GM12878 (cell line): ENCODE measurements around the gene ZBTB5. TPM values are rescaled to one million over a fixed set of nuclear protein-coding genes. Genes with fewer than 3 reads are reported as not detected.

Experiments used
- ATAC-seq: fragments of 200-7000 bp; cut with Tn5 transposase; 3 replicates; pipeline ENCODE4 v1.9.1; 2020; ENCODE audit warnings: mild to moderate bottlenecking, moderate library complexity
- BruUV-seq: library from RNA; stranded (reverse); fragments of 400-500 nt; replicated peaks from 2 replicates; lab custom pipeline; 2021; lab: Mats Ljungman, UMichigan
- CTCF ChIA-PET: fragments of 300-600 bp; sonication (Branson Sonifier 250); formaldehyde crosslinking; extraction: SDS; loops from one replicate; lab custom pipeline; 2021; ENCODE audit warnings: inconsistent platforms; lab: Yijun Ruan, JAX
- POLR2A ChIA-PET: fragments of 350-600 bp; formaldehyde crosslinking; extraction: SDS; loops from one replicate; lab custom pipeline; 2021; ENCODE audit warnings: inconsistent platforms; lab: Charles Lee
- RAD21 ChIA-PET: fragments of 300-600 bp; sonication (Branson Sonifier 250); formaldehyde crosslinking; loops from one replicate; lab custom pipeline; 2023; ENCODE audit warnings: antibody characterized with exemption; ENCODE audit not compliant: unreplicated experiment; lab: Charles Lee
- SMC1A ChIA-PET: fragments of 300-600 bp; sonication (Branson Sonifier 250); formaldehyde crosslinking; loops from one replicate; lab custom pipeline; 2023; ENCODE audit not compliant: unreplicated experiment, uncharacterized antibody; lab: Charles Lee
- DNase-seq: peaks from one replicate; pipeline ENCODE4 v3.0.0-alpha.2; 2011; ENCODE audit warnings: low read depth, low spot score
- FAIRE-seq: peaks from 3 replicates; lab custom pipeline; 2011; peaks lifted over from hg19 to GRCh38; lab: Jason Lieb, UNC
- H2AFZ ChIP-seq: 2 replicates; pipeline ENCODE4 v1.6.0; 2011; ENCODE audit warnings: low read depth, low read length, control low read depth; ENCODE audit not compliant: control insufficient read depth
- H3K27ac ChIP-seq: 2 replicates; pipeline ENCODE4 v1.5.1; 2011; ENCODE audit warnings: control low read depth; ENCODE audit not compliant: control insufficient read depth, insufficient read depth
- H3K27me3 ChIP-seq, 2 experiments: replicated peaks in 1 of 2; 2 replicates each; pipeline versions ENCODE4 v1.6.0 to v1.6.1; 2011; ENCODE audit warnings: low read length in 1 of 2; ENCODE audit not compliant: control insufficient read depth in 2 of 2, insufficient read depth in 2 of 2
- H3K36me3 ChIP-seq, 2 experiments: 2 replicates each; pipeline ENCODE4 v1.5.1; 2011; ENCODE audit warnings: low read length in 1 of 2; ENCODE audit not compliant: control insufficient read depth in 2 of 2, insufficient read depth in 2 of 2
- H3K4me1 ChIP-seq: 2 replicates; pipeline ENCODE4 v1.6.1; 2011; ENCODE audit warnings: mild to moderate bottlenecking, low read length, moderate library complexity, mixed read lengths; ENCODE audit not compliant: control insufficient read depth, insufficient read depth
- H3K4me2 ChIP-seq: 2 replicates; pipeline ENCODE4 v1.6.0; 2011; ENCODE audit warnings: control low read depth; ENCODE audit not compliant: control insufficient read depth, insufficient read depth
- H3K4me3 ChIP-seq: fragments of 200-600 bp; sonication (generic); 2 replicates; pipeline ENCODE4 v1.5.1; 2016
- H3K79me2 ChIP-seq: 2 replicates; pipeline ENCODE4 v1.6.0; 2011; ENCODE audit warnings: low read length; ENCODE audit not compliant: control insufficient read depth, insufficient read depth
- H3K9ac ChIP-seq: 2 replicates; pipeline ENCODE4 v1.8.0; 2011; ENCODE audit warnings: low read length, control low read depth, mixed read lengths; ENCODE audit not compliant: control insufficient read depth, insufficient read depth
- H3K9me3 ChIP-seq: replicated peaks from 3 replicates; pipeline ENCODE4 v1.5.1; 2011; ENCODE audit warnings: mild to moderate bottlenecking, low read length; ENCODE audit not compliant: control insufficient read depth, insufficient read depth
- H4K20me1 ChIP-seq: 2 replicates; pipeline ENCODE4 v1.6.0; 2011; ENCODE audit not compliant: control insufficient read depth, insufficient read depth
- ATF7 ChIP-seq: fragments of 450-650 bp; IDR thresholded peaks from 2 replicates; pipeline ENCODE4 v1.6.1; 2016; ENCODE audit warnings: low read depth, mild to moderate bottlenecking
- FOXK2 ChIP-seq: fragments of 450-650 bp; IDR thresholded peaks from 2 replicates; pipeline ENCODE4 v1.6.1; 2017; ENCODE audit warnings: mild to moderate bottlenecking, moderate library complexity
- HDAC6 ChIP-seq: fragments of 200-600 bp; sonication (generic); IDR thresholded peaks from one replicate; pipeline ENCODE4 v1.8.0; 2017; ENCODE audit warnings: antibody characterized with exemption; ENCODE audit not compliant: unreplicated experiment
- IKZF1 ChIP-seq: fragments of 450-650 bp; conservative IDR thresholded peaks from 2 replicates; pipeline ENCODE4 v1.6.1; 2017; ENCODE audit warnings: antibody characterized with exemption, mild to moderate bottlenecking
- JUNB ChIP-seq: IDR thresholded peaks from 2 replicates; pipeline ENCODE4 v1.6.1; 2016; ENCODE audit warnings: antibody characterized with exemption, mild to moderate bottlenecking
- MYB ChIP-seq: fragments of 150-350 bp; IDR thresholded peaks from 2 replicates; pipeline ENCODE4 v1.6.1; 2014; ENCODE audit warnings: mild to moderate bottlenecking, low read depth, low read length, borderline replicate concordance
- NR2C1 ChIP-seq: fragments of 450-650 bp; IDR thresholded peaks from 2 replicates; pipeline ENCODE4 v1.6.1; 2017; ENCODE audit warnings: antibody characterized with exemption, mild to moderate bottlenecking, moderate library complexity
- NR2C2 ChIP-seq: IDR thresholded peaks from 2 replicates; pipeline ENCODE4 v1.6.1; 2011; ENCODE audit warnings: borderline replicate concordance, low read depth; ENCODE audit not compliant: control insufficient read depth, insufficient read length
- RAD51 ChIP-seq: fragments of 450-650 bp; IDR thresholded peaks from 2 replicates; pipeline ENCODE4 v1.6.1; 2016; ENCODE audit warnings: moderate library complexity, mild to moderate bottlenecking, inconsistent platforms
- RBBP5 ChIP-seq: fragments of 200-600 bp; sonication (generic); conservative IDR thresholded peaks from 2 replicates; pipeline ENCODE4 v1.6.1; 2016
- SMAD1 ChIP-seq: fragments of 450-650 bp; IDR thresholded peaks from 2 replicates; pipeline ENCODE4 v1.6.1; 2018; ENCODE audit warnings: mild to moderate bottlenecking, low read depth; ENCODE audit not compliant: partially characterized antibody
- TARDBP ChIP-seq: IDR thresholded peaks from 2 replicates; pipeline ENCODE4 v1.6.1; 2016; ENCODE audit warnings: borderline replicate concordance
- TCF7 ChIP-seq: IDR thresholded peaks from 2 replicates; pipeline ENCODE4 v1.6.1; 2014; ENCODE audit warnings: antibody characterized with exemption, borderline replicate concordance
- ZNF384 ChIP-seq: IDR thresholded peaks from 2 replicates; pipeline ENCODE4 v1.6.1; 2012; ENCODE audit warnings: low read depth, mild to moderate bottlenecking, low read length, improper control_type of control experiment, borderline replicate concordance
- WGBS: methylation state at CpG from one replicate; pipeline ENCODE4 v1.1.6; 2016; ENCODE audit warnings: low lambda C conversion rate; ENCODE audit not compliant: insufficient replicate concordance, insufficient coverage; ENCODE audit errors: missing lambda C conversion rate; 5-methylcytosine and 5-hydroxymethylcytosine counted together
- in situ Hi-C: fragments of 300-500 bp; cut with MboI; formaldehyde crosslinking; loops from 9 replicates; pipeline ENCODE4 v1.14.3; 2018; ENCODE audit warnings: mixed read lengths
- intact Hi-C: fragments of 100-400 bp; cut with micrococcal nuclease; formaldehyde crosslinking; loops from one replicate; pipeline ENCODE4 v1.14.2; 2022; ENCODE audit not compliant: unreplicated experiment
- polyA plus RNA-seq, 11 experiments: library from polyadenylated mRNA; depleted of rRNA in 4 of 11; unstranded in 6 of 11; stranded (reverse) in 5 of 11; fragments of >200 nt; fragmentation: Nextera tagmentation in 4 of 11; fragmentation: Illumina TruSeq in 1 of 11; extraction: Ambion mirVana in 4 of 11; extraction: Trizol in 1 of 11; gene quantifications; 1 replicate in 1 of 11; 2 replicates in 10 of 11; pipeline versions ENCODE4 v1.2.1 to v1.2.3, GENCODE V29; 2011 to 2016; ENCODE audit warnings: inconsistent platforms in 2 of 11, missing spikeins in 2 of 11, low read depth in 1 of 11
- total RNA-seq, 4 experiments: library from RNA; depleted of rRNA in 3 of 4; stranded (reverse); fragments of >200 nt in 3 of 4; fragmentation: Illumina TruSeq in 1 of 4; extraction: Trizol in 1 of 4; gene quantifications; 2 replicates each; pipeline versions ENCODE4 v1.2.1 to v1.2.3, GENCODE V29; 2013 to 2021
- TF ChIP-seq, protein P1 (sequence below): fragments of 450-650 bp; IDR thresholded peaks from 2 replicates; pipeline ENCODE4 v1.6.1; 2016; ENCODE audit warnings: mild to moderate bottlenecking
- TF ChIP-seq, protein P2 (sequence below): fragments of 150-350 bp; IDR thresholded peaks from 2 replicates; pipeline ENCODE4 v1.6.1; 2014; ENCODE audit warnings: mild to moderate bottlenecking, low read depth, low read length
- TF ChIP-seq, protein P3 (sequence below): fragments of 450-650 bp; IDR thresholded peaks from 2 replicates; pipeline ENCODE4 v1.6.1; 2017; ENCODE audit warnings: low read depth, mild to moderate bottlenecking, moderate library complexity

The ZBTB5 gene
- total and polyA plus RNA-seq, 10 of the 15 experiments (the other 5 are each of a cell fraction or from before 2014, with no cell fraction given) = 1.4 to 32.5 (median 12.1) TPM

DNA sequence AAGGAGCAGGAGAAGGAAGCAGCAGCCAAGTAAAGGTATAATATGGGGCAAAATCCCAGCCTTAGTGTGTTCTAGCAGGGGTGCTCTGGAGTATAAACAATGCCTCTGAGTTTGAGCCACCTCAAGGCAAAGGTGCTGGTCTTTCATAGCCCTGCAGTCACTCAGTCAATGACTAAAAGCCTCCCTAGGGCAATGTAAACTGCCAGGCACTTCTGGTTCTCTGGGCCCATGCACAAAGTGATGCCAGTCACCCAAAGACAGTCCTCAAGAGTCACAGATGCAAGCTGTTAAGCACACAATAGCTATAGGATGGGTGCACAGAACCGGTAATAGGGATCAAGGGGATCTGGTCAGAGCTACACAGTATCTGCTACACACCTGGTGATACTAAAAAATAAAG is 12.6 kb downstream of the ZBTB5 start:
- no peak overlapping the region for H3K4me2 ChIP-seq
- intact Hi-C loops (no loop called here), in situ Hi-C loops (no loop called here)
- no peak overlapping the region for H3K9ac ChIP-seq
- 100% methylated on average over 1 of the region's 1 CpG for WGBS
- ATAC-seq (peak; percentile 14; the same call in 2 of the 3 replicates), FAIRE-seq (no peak), DNase-seq (no peak)
- no peak overlapping the region for H3K27ac ChIP-seq
- CTCF ChIA-PET = interaction anchor here (1.2 kb wide), 1 partner anchor 37 kb away, joined by 5 read pairs; no protein-coding TSS in a partner anchor
- SMC1A ChIA-PET = interaction anchor here (0.6 to 6.5 kb wide), 3 partner anchors 10 to 461 kb away, joined by 3 to 33 read pairs (median 4); partner anchors contain the start of gene ZBTB5
- no TSS peak for BruUV-seq
- POLR2A ChIA-PET = interaction anchor here (1.0 to 1.5 kb wide), 2 partner anchors 12 to 42 kb away, joined by 3 to 4 read pairs; no protein-coding TSS in a partner anchor
- peaks cover 61% of the 10 kb centered on the region for H3K79me2 ChIP-seq
- no peaks in the 10 kb centered on the region for H4K20me1 ChIP-seq
- RAD21 ChIA-PET = interaction anchor here (3.2 kb wide), 1 partner anchor 11 kb away, joined by 8 read pairs; no protein-coding TSS in a partner anchor
- H3K9me3 ChIP-seq = no peaks in the 10 kb centered on the region; the same call in 2 of the 3 replicates
- H3K27me3 ChIP-seq = no peaks in the 10 kb centered on the region
- H3K36me3 ChIP-seq = peaks cover 0 to 11% of the 10 kb centered on the region in 2 experiments; a peak in 2 of 4 replicates
- peaks cover 13% of the 10 kb centered on the region for H3K4me1 ChIP-seq
- no peak overlapping the region for H3K4me3 ChIP-seq
- TF ChIP-seq RAD51 (no peak), RBBP5 (no peak), MYB (no peak), JUNB (no peak), TARDBP (no peak), ATF7 (no peak), NR2C1 (no peak), FOXK2 (no peak), SMAD1 (no peak), NR2C2 (no peak), IKZF1 (no peak), ZNF384 (no peak), HDAC6 (no peak), TCF7 (no peak)
- TF ChIP-seq, protein P1, sequence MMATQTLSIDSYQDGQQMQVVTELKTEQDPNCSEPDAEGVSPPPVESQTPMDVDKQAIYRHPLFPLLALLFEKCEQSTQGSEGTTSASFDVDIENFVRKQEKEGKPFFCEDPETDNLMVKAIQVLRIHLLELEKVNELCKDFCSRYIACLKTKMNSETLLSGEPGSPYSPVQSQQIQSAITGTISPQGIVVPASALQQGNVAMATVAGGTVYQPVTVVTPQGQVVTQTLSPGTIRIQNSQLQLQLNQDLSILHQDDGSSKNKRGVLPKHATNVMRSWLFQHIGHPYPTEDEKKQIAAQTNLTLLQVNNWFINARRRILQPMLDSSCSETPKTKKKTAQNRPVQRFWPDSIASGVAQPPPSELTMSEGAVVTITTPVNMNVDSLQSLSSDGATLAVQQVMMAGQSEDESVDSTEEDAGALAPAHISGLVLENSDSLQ = no peak
- TF ChIP-seq, protein P2, sequence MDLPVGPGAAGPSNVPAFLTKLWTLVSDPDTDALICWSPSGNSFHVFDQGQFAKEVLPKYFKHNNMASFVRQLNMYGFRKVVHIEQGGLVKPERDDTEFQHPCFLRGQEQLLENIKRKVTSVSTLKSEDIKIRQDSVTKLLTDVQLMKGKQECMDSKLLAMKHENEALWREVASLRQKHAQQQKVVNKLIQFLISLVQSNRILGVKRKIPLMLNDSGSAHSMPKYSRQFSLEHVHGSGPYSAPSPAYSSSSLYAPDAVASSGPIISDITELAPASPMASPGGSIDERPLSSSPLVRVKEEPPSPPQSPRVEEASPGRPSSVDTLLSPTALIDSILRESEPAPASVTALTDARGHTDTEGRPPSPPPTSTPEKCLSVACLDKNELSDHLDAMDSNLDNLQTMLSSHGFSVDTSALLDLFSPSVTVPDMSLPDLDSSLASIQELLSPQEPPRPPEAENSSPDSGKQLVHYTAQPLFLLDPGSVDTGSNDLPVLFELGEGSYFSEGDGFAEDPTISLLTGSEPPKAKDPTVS = no peak
- TF ChIP-seq, protein P3, sequence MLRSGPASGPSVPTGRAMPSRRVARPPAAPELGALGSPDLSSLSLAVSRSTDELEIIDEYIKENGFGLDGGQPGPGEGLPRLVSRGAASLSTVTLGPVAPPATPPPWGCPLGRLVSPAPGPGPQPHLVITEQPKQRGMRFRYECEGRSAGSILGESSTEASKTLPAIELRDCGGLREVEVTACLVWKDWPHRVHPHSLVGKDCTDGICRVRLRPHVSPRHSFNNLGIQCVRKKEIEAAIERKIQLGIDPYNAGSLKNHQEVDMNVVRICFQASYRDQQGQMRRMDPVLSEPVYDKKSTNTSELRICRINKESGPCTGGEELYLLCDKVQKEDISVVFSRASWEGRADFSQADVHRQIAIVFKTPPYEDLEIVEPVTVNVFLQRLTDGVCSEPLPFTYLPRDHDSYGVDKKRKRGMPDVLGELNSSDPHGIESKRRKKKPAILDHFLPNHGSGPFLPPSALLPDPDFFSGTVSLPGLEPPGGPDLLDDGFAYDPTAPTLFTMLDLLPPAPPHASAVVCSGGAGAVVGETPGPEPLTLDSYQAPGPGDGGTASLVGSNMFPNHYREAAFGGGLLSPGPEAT = no peak
- H2AFZ ChIP-seq = no peak overlapping the region
